Measurements from ENCODE around the gene ACTA2.

DNA sequence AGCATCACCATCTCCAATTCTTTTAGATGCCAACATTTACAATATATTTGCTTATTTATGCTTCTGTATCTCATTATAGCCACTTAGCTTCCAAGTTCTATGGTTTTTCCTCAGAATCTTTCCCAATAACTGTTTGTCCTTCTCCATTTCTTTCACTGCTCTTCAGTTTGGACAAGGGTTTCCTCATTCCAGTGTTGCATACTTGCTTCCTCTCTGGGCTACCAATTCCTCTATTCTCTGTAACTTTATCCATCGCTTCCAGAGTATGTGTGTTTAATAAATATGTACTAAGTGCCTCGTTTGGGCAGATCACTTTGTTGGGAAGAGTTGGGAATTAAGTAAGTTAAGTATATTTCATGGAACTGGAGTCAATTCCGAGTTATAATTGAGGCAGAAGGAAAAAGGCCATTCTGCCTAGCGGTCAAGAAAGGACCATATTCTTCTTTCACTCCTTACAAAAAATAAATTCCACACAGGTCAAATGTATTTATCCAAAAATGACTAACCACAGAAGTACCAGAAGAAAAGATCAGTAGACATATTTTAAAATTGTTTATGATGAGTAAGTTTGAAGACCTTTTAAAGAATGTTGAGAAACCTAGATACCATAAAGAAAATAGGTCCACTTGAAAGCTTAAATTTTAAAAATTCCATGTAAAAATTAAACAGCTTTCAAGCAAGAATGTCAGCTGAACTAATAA, 61.7 kb downstream of the ACTA2 start:
- TF ChIP-seq EZH2 (IDR thresholded peaks at IDR 0.05; ENCODE audit: low read length, unreplicated experiment), result no peak
- TF ChIP-seq, protein P1, sequence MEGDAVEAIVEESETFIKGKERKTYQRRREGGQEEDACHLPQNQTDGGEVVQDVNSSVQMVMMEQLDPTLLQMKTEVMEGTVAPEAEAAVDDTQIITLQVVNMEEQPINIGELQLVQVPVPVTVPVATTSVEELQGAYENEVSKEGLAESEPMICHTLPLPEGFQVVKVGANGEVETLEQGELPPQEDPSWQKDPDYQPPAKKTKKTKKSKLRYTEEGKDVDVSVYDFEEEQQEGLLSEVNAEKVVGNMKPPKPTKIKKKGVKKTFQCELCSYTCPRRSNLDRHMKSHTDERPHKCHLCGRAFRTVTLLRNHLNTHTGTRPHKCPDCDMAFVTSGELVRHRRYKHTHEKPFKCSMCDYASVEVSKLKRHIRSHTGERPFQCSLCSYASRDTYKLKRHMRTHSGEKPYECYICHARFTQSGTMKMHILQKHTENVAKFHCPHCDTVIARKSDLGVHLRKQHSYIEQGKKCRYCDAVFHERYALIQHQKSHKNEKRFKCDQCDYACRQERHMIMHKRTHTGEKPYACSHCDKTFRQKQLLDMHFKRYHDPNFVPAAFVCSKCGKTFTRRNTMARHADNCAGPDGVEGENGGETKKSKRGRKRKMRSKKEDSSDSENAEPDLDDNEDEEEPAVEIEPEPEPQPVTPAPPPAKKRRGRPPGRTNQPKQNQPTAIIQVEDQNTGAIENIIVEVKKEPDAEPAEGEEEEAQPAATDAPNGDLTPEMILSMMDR (conservative IDR thresholded peaks at IDR 0.05; ENCODE audit: low read depth, low read length), result no peak
